OCI-LY7 (cell line): ENCODE results near the gene PITPNC1. TPM values are rescaled to one million over a fixed set of nuclear protein-coding genes. Genes with fewer than 3 reads are reported as not detected.

Source experiments
- BruUV-seq: library from RNA; stranded (reverse); fragments of 400-500 nt; replicated peaks from 2 replicates; lab custom pipeline; 2021; lab: Mats Ljungman, UMichigan
- CTCF ChIA-PET: fragments of 300-600 bp; sonication (Branson Sonifier 250); formaldehyde crosslinking; loops from one replicate; lab custom pipeline; 2022; ENCODE audit warnings: antibody characterized with exemption; ENCODE audit not compliant: unreplicated experiment; lab: Charles Lee
- POLR2A ChIA-PET: fragments of 300-600 bp; sonication (Branson Sonifier 250); formaldehyde crosslinking; loops from one replicate; lab custom pipeline; 2022; ENCODE audit warnings: antibody characterized with exemption; lab: Charles Lee
- DNase-seq: peaks from one replicate; pipeline ENCODE4 v3.0.0-alpha.2; 2015; ENCODE audit warnings: low spot score
- H2AFZ ChIP-seq: fragments of 200-600 bp; sonication (generic), shearing (Covaris generic); 2 replicates; pipeline ENCODE4 v1.6.1; 2014; ENCODE audit warnings: mild to moderate bottlenecking, antibody characterized with exemption, low read length, moderate library complexity
- H3K27ac ChIP-seq: fragments of 200-600 bp; sonication (generic); 2 replicates; pipeline ENCODE4 v1.5.1; 2014; ENCODE audit warnings: mixed run types, low read depth, mild to moderate bottlenecking, moderate library complexity, low read length, inconsistent platforms; ENCODE audit not compliant: poor library complexity, severe bottlenecking
- H3K36me3 ChIP-seq: fragments of 200-600 bp; sonication (generic); 2 replicates; pipeline ENCODE4 v1.6.1; 2014; ENCODE audit warnings: mild to moderate bottlenecking, antibody characterized with exemption, low read length, moderate library complexity, mixed read lengths; ENCODE audit not compliant: insufficient read depth
- H3K4me1 ChIP-seq: fragments of 200-600 bp; sonication (generic); 2 replicates; pipeline ENCODE4 v1.5.1; 2014; ENCODE audit warnings: mild to moderate bottlenecking, low read length; ENCODE audit not compliant: insufficient read depth, poor library complexity, severe bottlenecking
- H3K4me2 ChIP-seq: fragments of 200-600 bp; sonication (generic); 2 replicates; pipeline ENCODE4 v1.6.1; 2014; ENCODE audit warnings: mild to moderate bottlenecking, low read length
- H3K4me3 ChIP-seq: fragments of 200-600 bp; sonication (generic); 2 replicates; pipeline ENCODE4 v1.5.1; 2014; ENCODE audit warnings: mild to moderate bottlenecking, low read depth, low read length; ENCODE audit not compliant: poor library complexity, severe bottlenecking
- H3K79me2 ChIP-seq: fragments of 200-600 bp; sonication (generic); 2 replicates; pipeline ENCODE4 v1.6.1; 2016; ENCODE audit warnings: low read depth, mild to moderate bottlenecking, low read length, moderate library complexity, mixed read lengths; ENCODE audit not compliant: insufficient read depth
- H3K9me2 ChIP-seq: fragments of 200-600 bp; sonication (generic); 2 replicates; pipeline ENCODE4 v1.6.1; 2016; ENCODE audit warnings: mild to moderate bottlenecking, low read length, mixed read lengths; ENCODE audit not compliant: insufficient read depth
- H3K9me3 ChIP-seq: fragments of 200-600 bp; sonication (generic); 2 replicates; pipeline ENCODE4 v1.6.1; 2014; ENCODE audit warnings: mild to moderate bottlenecking, mixed run types, low read length, mixed read lengths
- H4K20me1 ChIP-seq: fragments of 200-600 bp; sonication (generic); 2 replicates; pipeline ENCODE4 v1.6.1; 2014; ENCODE audit warnings: mild to moderate bottlenecking, antibody characterized with exemption, low read length, moderate library complexity, mixed read lengths; ENCODE audit not compliant: insufficient read depth
- CTCF ChIP-seq: fragments of 200-600 bp; sonication (generic); conservative IDR thresholded peaks from 2 replicates; pipeline ENCODE4 v1.5.1; 2014; ENCODE audit warnings: mild to moderate bottlenecking, antibody characterized with exemption, low read length, moderate library complexity, mixed read lengths
- EZH2phosphoT487 ChIP-seq: fragments of 200-600 bp; sonication (generic); IDR thresholded peaks from 2 replicates; pipeline ENCODE4 v1.6.1; 2018; ENCODE audit warnings: low read depth, borderline replicate concordance, mild to moderate bottlenecking, mixed run types, antibody characterized with exemption, low read length, moderate library complexity, mixed read lengths
- intact Hi-C: fragments of 100-400 bp; cut with micrococcal nuclease; formaldehyde crosslinking; loops from one replicate; pipeline ENCODE4 v1.10.0; 2022; ENCODE audit not compliant: unreplicated experiment
- total RNA-seq, 2 experiments: library from RNA; depleted of rRNA in 1 of 2; stranded (reverse); fragments of >200 nt in 1 of 2; shearing (Covaris generic) in 1 of 2; gene quantifications; 2 replicates each; pipeline ENCODE4 v1.2.3, GENCODE V29; 2014 to 2022

PITPNC1 gene
- total RNA-seq, 2 experiments from 2014 or later, result 14.3 to 21.1 TPM

- BruUV-seq, result no TSS peak
- no peak for DNase-seq
- TF ChIP-seq EZH2phosphoT487 (no peak), CTCF (no peak)
- no peaks in the 10 kb centered on the region for H4K20me1 ChIP-seq
- no peaks in the 10 kb centered on the region for H3K79me2 ChIP-seq
- no peaks in the 10 kb centered on the region for H3K36me3 ChIP-seq
- no peak overlapping the region for H3K4me3 ChIP-seq
- H3K9me2 ChIP-seq, result no peaks in the 10 kb centered on the region
- intact Hi-C loops, result no loop called here
- H3K27ac ChIP-seq, result no peak overlapping the region
- peaks cover 9% of the 10 kb centered on the region; the same call in 1 of the 2 replicates for H3K9me3 ChIP-seq
- H3K4me2 ChIP-seq, result no peak overlapping the region
- POLR2A ChIA-PET, result no interaction called here
- CTCF ChIA-PET, result no interaction called here
- no peaks in the 10 kb centered on the region for H3K4me1 ChIP-seq
- no peak overlapping the region for H2AFZ ChIP-seq
Measured at GRCh38 chr17:67415291-67415690, 38.2 kb downstream of the PITPNC1 start.

GRCh38 chr17:67417507-67417906 lies 40.4 kb downstream of the PITPNC1 start:
- DNase-seq, result no peak
- Histone ChIP-seq H3K4me2 (no peak overlapping the region), H3K9me2 (no peaks in the 10 kb centered on the region), H3K79me2 (no peaks in the 10 kb centered on the region), H4K20me1 (no peaks in the 10 kb centered on the region), H3K27ac (no peak overlapping the region), H3K9me3 (peaks cover 9% of the 10 kb centered on the region; the same call in 1 of the 2 replicates), H3K36me3 (no peaks in the 10 kb centered on the region), H3K4me1 (peaks cover 6% of the 10 kb centered on the region), H3K4me3 (no peak overlapping the region), H2AFZ (no peak overlapping the region)
- POLR2A ChIA-PET, result no interaction called here
- intact Hi-C loops, result no loop called here
- TF ChIP-seq EZH2phosphoT487, result no peak
- no peak for TF ChIP-seq CTCF
- BruUV-seq, result no TSS peak
- CTCF ChIA-PET, result no interaction called here

- Histone ChIP-seq H4K20me1 (no peaks in the 10 kb centered on the region), H3K4me3 (no peak overlapping the region), H3K4me1 (peaks cover 6% of the 10 kb centered on the region), H3K79me2 (no peaks in the 10 kb centered on the region), H3K27ac (no peak overlapping the region), H3K36me3 (no peaks in the 10 kb centered on the region), H3K4me2 (no peak overlapping the region), H3K9me3 (no peaks in the 10 kb centered on the region), H2AFZ (no peak overlapping the region), H3K9me2 (no peaks in the 10 kb centered on the region)
- CTCF ChIA-PET, result no interaction called here
- intact Hi-C loops, result no loop called here
- TF ChIP-seq EZH2phosphoT487 (no peak), CTCF (no peak)
- no TSS peak for BruUV-seq
- POLR2A ChIA-PET, result no interaction called here
- DNase-seq, result no peak
Measured at GRCh38 chr17:67420994-67421393, 43.9 kb downstream of the PITPNC1 start.
